K562 (cell line): ENCODE results near the gene TIA1. TPM values are rescaled to one million over a fixed set of nuclear protein-coding genes. Genes with fewer than 3 reads are reported as not detected.

Source experiments
- ATAC-seq: fragments of 200-7000 bp; cut with Tn5 transposase; 3 replicates; pipeline ENCODE4 v1.9.1; 2020; ENCODE audit warnings: moderate library complexity
- BruUV-seq: library from RNA; stranded (reverse); fragments of 400-500 nt; replicated peaks from 2 replicates; lab custom pipeline; 2021; lab: Mats Ljungman, UMichigan
- CTCF ChIA-PET: fragments of 300-600 bp; formaldehyde crosslinking; extraction: SDS; loops from one replicate; lab custom pipeline; 2021; ENCODE audit warnings: low intra/inter-chr PET ratio; lab: Yijun Ruan, JAX
- POLR2A ChIA-PET: fragments of 300-600, 350-650 bp; sonication (Branson Sonifier 250); formaldehyde crosslinking; extraction: SDS; loops from one replicate; lab custom pipeline; 2021; ENCODE audit warnings: antibody characterized with exemption, inconsistent platforms; lab: Yijun Ruan, JAX
- DNase-seq, 4 experiments: peaks; one replicate each; pipeline versions ENCODE4 v3.0.0 to v3.0.0-alpha.2; 2011 to 2018; ENCODE audit warnings: low spot score in 3 of 4, mixed read lengths in 3 of 4; ENCODE audit errors: extremely low read depth in 1 of 4
- FAIRE-seq: peaks from 2 replicates; lab custom pipeline; 2011; peaks lifted over from hg19 to GRCh38; lab: Jason Lieb, UNC
- H2AFZ ChIP-seq: 2 replicates; pipeline ENCODE4 v1.6.0; 2011; ENCODE audit warnings: low read depth, low read length, control low read depth, inconsistent platforms
- H3K27ac ChIP-seq: fragments of 200-600 bp; 3 replicates; pipeline ENCODE4 v1.8.0; 2011; ENCODE audit warnings: low read depth, mild to moderate bottlenecking, control low read depth, inconsistent platforms, low read length, moderate library complexity, mixed read lengths; ENCODE audit errors: extremely low read depth
- H3K27me3 ChIP-seq, 2 experiments: fragments of 300-600 bp in 1 of 2; 2 replicates in 1 of 2; 3 replicates in 1 of 2; pipeline versions ENCODE4 v1.6.0 to v1.8.0; 2011; ENCODE audit warnings: inconsistent platforms in 2 of 2, low read length in 2 of 2, mild to moderate bottlenecking in 1 of 2, mixed read lengths in 1 of 2, moderate library complexity in 1 of 2; ENCODE audit not compliant: control insufficient read depth in 2 of 2, insufficient read depth in 2 of 2
- H3K36me3 ChIP-seq: fragments of 300-600 bp; 3 replicates; pipeline ENCODE4 v1.8.0; 2011; ENCODE audit warnings: mild to moderate bottlenecking, low read length, inconsistent platforms; ENCODE audit not compliant: control insufficient read depth, insufficient read depth
- H3K4me1 ChIP-seq, 2 experiments: fragments of 200-600 bp in 1 of 2; replicated peaks in 1 of 2; 2 replicates in 1 of 2; 3 replicates in 1 of 2; pipeline versions ENCODE4 v1.5.1 to v1.8.0; 2011; ENCODE audit warnings: inconsistent platforms in 2 of 2, low read length in 2 of 2, mild to moderate bottlenecking in 1 of 2, mixed read lengths in 1 of 2, moderate library complexity in 1 of 2; ENCODE audit not compliant: control insufficient read depth in 2 of 2, insufficient read depth in 2 of 2
- H3K4me2 ChIP-seq: 2 replicates; pipeline ENCODE4 v1.6.1; 2011; ENCODE audit warnings: low read length, control low read depth, inconsistent platforms, mixed read lengths; ENCODE audit not compliant: insufficient read depth
- H3K4me3 ChIP-seq: fragments of 200-600 bp; sonication (generic), shearing (Covaris generic); 2 replicates; pipeline ENCODE4 v1.5.1; 2016; ENCODE audit warnings: control low read depth, inconsistent platforms
- H3K79me2 ChIP-seq: fragments of 200-600 bp; 3 replicates; pipeline ENCODE4 v1.8.0; 2011; ENCODE audit warnings: low read length, inconsistent platforms; ENCODE audit not compliant: control insufficient read depth, insufficient read depth
- H3K9ac ChIP-seq, 2 experiments: 2 replicates each; pipeline versions ENCODE4 v1.6.0 to v1.6.1; 2011; ENCODE audit warnings: low read depth in 2 of 2, low read length in 2 of 2, control low read depth in 1 of 2, inconsistent platforms in 1 of 2, mild to moderate bottlenecking in 1 of 2, mixed read lengths in 1 of 2; ENCODE audit not compliant: insufficient read depth in 1 of 2
- H3K9me1 ChIP-seq: one replicate; pipeline ENCODE4 v1.6.0; 2011; ENCODE audit warnings: inconsistent platforms, mild to moderate bottlenecking, low read length, moderate library complexity; ENCODE audit not compliant: control insufficient read depth, insufficient read depth
- H3K9me3 ChIP-seq: replicated peaks from 2 replicates; pipeline ENCODE4 v1.5.1; 2011; ENCODE audit warnings: low read depth, low read length, inconsistent platforms; ENCODE audit not compliant: control insufficient read depth, insufficient read depth
- H4K20me1 ChIP-seq: replicated peaks from 2 replicates; pipeline ENCODE4 v1.6.1; 2011; ENCODE audit warnings: low read length, inconsistent platforms, mixed read lengths; ENCODE audit not compliant: control insufficient read depth, insufficient read depth
- EHMT2 ChIP-seq: fragments of 450-650 bp; IDR thresholded peaks from 2 replicates; pipeline ENCODE4 v1.6.1; 2018; ENCODE audit warnings: antibody characterized with exemption
- HDAC3 ChIP-seq: fragments of 450-650 bp; IDR thresholded peaks from 2 replicates; pipeline ENCODE4 v1.6.1; 2018; ENCODE audit warnings: borderline replicate concordance, mild to moderate bottlenecking, moderate library complexity; ENCODE audit not compliant: partially characterized antibody
- HNRNPH1 ChIP-seq: fragments of 200-400 bp; formaldehyde crosslinking; optimal IDR thresholded peaks from 2 replicates; pipeline ENCODE3; 2017; ENCODE audit warnings: low read depth, mild to moderate bottlenecking, low read length, moderate library complexity
- PHTF2 ChIP-seq: fragments of 250-450 bp; sonication (Bioruptor Pico); IDR thresholded peaks from 2 replicates; pipeline ENCODE4 v1.5.0; 2021; ENCODE audit warnings: mild to moderate bottlenecking
- RBM34 ChIP-seq: fragments of 200-400 bp; formaldehyde crosslinking; IDR thresholded peaks from 2 replicates; pipeline ENCODE4 v1.6.1; 2018; ENCODE audit warnings: low read length, borderline replicate concordance; ENCODE audit not compliant: insufficient read depth
- RFX1 ChIP-seq: fragments of 450-650 bp; IDR thresholded peaks from 2 replicates; pipeline ENCODE4 v1.6.1; 2016; ENCODE audit warnings: mild to moderate bottlenecking, moderate library complexity
- SMARCB1 ChIP-seq: IDR thresholded peaks from 2 replicates; pipeline ENCODE4 v1.6.1; 2011; ENCODE audit warnings: improper control_type of control experiment, low read depth; ENCODE audit not compliant: insufficient read length
- TAL1 ChIP-seq: fragments of 450-650 bp; IDR thresholded peaks from 2 replicates; pipeline ENCODE4 v1.6.1; 2016; ENCODE audit warnings: mild to moderate bottlenecking
- TEAD2 ChIP-seq: fragments of 450-650 bp; IDR thresholded peaks from 2 replicates; pipeline ENCODE4 v1.6.1; 2016; ENCODE audit warnings: missing genetic modification characterization, control low read depth, missing compliant biosample characterization
- ZNF124 ChIP-seq: sonication (generic); formaldehyde crosslinking; IDR thresholded peaks from 2 replicates; pipeline ENCODE4 v1.8.1; 2022; ENCODE audit warnings: missing genetic modification reagents
- ZNF232 ChIP-seq: sonication (generic); formaldehyde crosslinking; IDR thresholded peaks from 2 replicates; pipeline ENCODE4 v1.8.0; 2022; ENCODE audit warnings: mild to moderate bottlenecking, missing genetic modification reagents
- ZNF764 ChIP-seq: fragments of 250-450 bp; sonication (Bioruptor Pico); IDR thresholded peaks from 2 replicates; pipeline ENCODE4 v1.4.0; 2020; ENCODE audit warnings: low read depth, mild to moderate bottlenecking, moderate library complexity
- WGBS: fragments of 100-300 bp; shearing (Covaris generic); methylation state at CpG from one replicate; pipeline ENCODE4 v1.1.6; 2016; ENCODE audit warnings: low coverage, mixed read lengths; ENCODE audit not compliant: insufficient coverage; ENCODE audit errors: missing lambda C conversion rate; 5-methylcytosine and 5-hydroxymethylcytosine counted together
- in situ Hi-C: fragments of 300-500 bp; cut with MboI; formaldehyde crosslinking; loops from 4 replicates; pipeline ENCODE4 v1.15.0; 2018; ENCODE audit warnings: inconsistent platforms, mixed read lengths
- intact Hi-C: fragments of 100-400 bp; cut with micrococcal nuclease; formaldehyde crosslinking; loops from 2 replicates; pipeline ENCODE4 v1.14.2; 2022
- polyA plus RNA-seq, 8 experiments: library from polyadenylated mRNA; depleted of rRNA in 4 of 8; stranded (reverse) in 5 of 8; unstranded in 3 of 8; fragments of >200 nt; fragmentation: Nextera tagmentation in 2 of 8; fragmentation: Illumina TruSeq in 1 of 8; extraction: Ambion mirVana in 2 of 8; extraction: Trizol in 1 of 8; gene quantifications; 2 replicates each; pipeline versions ENCODE4 v1.2.1 to v1.2.3, GENCODE V29; 2011 to 2014; ENCODE audit warnings: inconsistent platforms in 1 of 8, missing spikeins in 1 of 8
- total RNA-seq, 7 experiments: library from RNA; depleted of rRNA in 6 of 7; stranded (reverse); fragments of >200 nt in 6 of 7; fragmentation: Illumina TruSeq in 2 of 7; extraction: Trizol in 2 of 7; gene quantifications; 2 replicates each; pipeline versions ENCODE4 v1.2.1 to v1.2.3, GENCODE V29; 2011 to 2021; ENCODE audit warnings: low replicate concordance in 1 of 7
- TF ChIP-seq, protein P1 (sequence below): fragments of 200-400 bp; formaldehyde crosslinking; IDR thresholded peaks from 2 replicates; pipeline ENCODE4 v1.6.1; 2017; ENCODE audit warnings: mild to moderate bottlenecking, low read depth, low read length, moderate library complexity

TIA1 gene
- total and polyA plus RNA-seq, 9 of the 15 experiments (the other 6 are each of a cell fraction or from before 2014, with no cell fraction given) = 25.3 to 129 (median 79.6) TPM

DNA sequence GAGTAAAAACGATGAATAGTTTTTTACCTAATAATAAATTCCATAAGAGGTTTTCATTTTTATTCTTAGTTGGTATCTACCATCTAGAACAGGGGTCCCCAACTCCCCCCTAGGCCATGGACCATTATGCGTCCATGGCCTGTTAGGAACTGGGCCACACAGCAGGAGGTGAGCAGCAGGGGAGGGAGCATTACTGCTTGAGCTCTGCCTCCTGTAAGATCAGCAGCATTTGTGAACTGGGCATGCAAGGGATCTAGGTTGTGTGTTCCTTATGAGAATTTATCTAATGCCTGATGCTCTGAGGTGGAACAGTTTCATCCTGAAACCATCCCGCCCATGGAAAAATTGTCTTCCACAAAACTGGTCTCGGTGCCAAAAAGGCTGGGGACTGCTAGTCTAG lies 5.9 kb downstream of the TIA1 start (continued):
- TF ChIP-seq TEAD2 (tag) (no peak), ZNF232 (no peak)

DNA sequence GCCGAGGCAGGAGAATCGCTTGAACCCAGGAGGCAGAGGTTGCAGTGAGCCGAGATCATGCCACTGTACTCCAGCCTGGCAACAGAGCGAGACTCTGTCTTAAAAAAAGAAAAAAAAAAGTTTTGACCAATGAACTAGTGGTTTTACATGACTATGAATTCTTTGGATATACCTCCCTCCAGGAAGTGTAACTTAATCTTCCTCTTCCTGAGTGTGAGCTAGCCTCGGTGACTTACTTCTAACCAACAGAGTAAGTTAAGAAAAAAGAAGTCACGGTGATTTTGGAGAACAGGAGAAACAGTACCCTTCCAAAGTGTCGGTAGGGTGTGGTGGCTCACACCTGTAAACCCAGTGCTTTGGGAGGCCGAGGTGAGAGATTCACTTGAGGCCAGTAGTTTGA lies 7.1 kb downstream of the TIA1 start:
- Histone ChIP-seq H2AFZ (no peak overlapping the region), H3K9me1 (no peaks in the 10 kb centered on the region), H3K9me3 (no peaks in the 10 kb centered on the region), H3K36me3 (peaks cover 30% of the 10 kb centered on the region), H3K9ac (no peak overlapping the region), H3K79me2 (peaks cover 97% of the 10 kb centered on the region), H3K27ac (no peak overlapping the region), H3K4me3 (no peak overlapping the region), H3K4me1 (peaks cover 20 to 22% of the 10 kb centered on the region in 2 experiments; a peak in 4 of 5 replicates), H4K20me1 (no peaks in the 10 kb centered on the region), H3K27me3 (no peaks in the 10 kb centered on the region), H3K4me2 (no peak overlapping the region)
- in situ Hi-C loops = no loop called here
- FAIRE-seq = no peak
- intact Hi-C loops = no loop called here
- ATAC-seq = no peak
- 95% methylated on average over 7 of the region's 8 CpGs for WGBS
- POLR2A ChIA-PET = interaction anchor here (0.6 to 1.8 kb wide), 4 partner anchors 10 to 154 kb away, joined by 3 to 4 read pairs (median 4); no protein-coding TSS in a partner anchor
- DNase-seq = no peak
- CTCF ChIA-PET = no interaction called here
- TF ChIP-seq HDAC3 (no peak), SMARCB1 (no peak), RFX1 (no peak), PHTF2 (CRISPR knock-in tag) (no peak), TAL1 (no peak), HNRNPH1 (no peak), ZNF764 (no peak), RBM34 (no peak), ZNF124 (CRISPR knock-in tag) (no peak), EHMT2 (no peak)
- TF ChIP-seq, protein P1, sequence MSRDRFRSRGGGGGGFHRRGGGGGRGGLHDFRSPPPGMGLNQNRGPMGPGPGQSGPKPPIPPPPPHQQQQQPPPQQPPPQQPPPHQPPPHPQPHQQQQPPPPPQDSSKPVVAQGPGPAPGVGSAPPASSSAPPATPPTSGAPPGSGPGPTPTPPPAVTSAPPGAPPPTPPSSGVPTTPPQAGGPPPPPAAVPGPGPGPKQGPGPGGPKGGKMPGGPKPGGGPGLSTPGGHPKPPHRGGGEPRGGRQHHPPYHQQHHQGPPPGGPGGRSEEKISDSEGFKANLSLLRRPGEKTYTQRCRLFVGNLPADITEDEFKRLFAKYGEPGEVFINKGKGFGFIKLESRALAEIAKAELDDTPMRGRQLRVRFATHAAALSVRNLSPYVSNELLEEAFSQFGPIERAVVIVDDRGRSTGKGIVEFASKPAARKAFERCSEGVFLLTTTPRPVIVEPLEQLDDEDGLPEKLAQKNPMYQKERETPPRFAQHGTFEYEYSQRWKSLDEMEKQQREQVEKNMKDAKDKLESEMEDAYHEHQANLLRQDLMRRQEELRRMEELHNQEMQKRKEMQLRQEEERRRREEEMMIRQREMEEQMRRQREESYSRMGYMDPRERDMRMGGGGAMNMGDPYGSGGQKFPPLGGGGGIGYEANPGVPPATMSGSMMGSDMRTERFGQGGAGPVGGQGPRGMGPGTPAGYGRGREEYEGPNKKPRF = no peak
- no TSS peak for BruUV-seq
